Activated CD4-positive, alpha-beta T cell treated with anti-CD3 and anti-CD28 coated beads for 24 hours (primary cell): ENCODE measurements around the gene LTA4H.
"Not testable (repeated sequence)": the region's sequence is repeated elsewhere in the genome, so short reads cannot be mapped to it uniquely, and the experiment has no call there.

Experiments used
- DNase-seq, 2 donors: peaks; one replicate each; pipeline ENCODE4 v3.0.0-alpha.2; 2020; ENCODE audit warnings: low read depth in 2 of 2

Gene LTA4H

GRCh38 chr12:96035283-96036236, at the start of gene LTA4H:
Gene LTA4H, minus strand, starts transcription at chr12:96035587. Its CDS starts 68 bp downstream, at chr12:96035519.
- peak; percentile 93 to 94 for DNase-seq

GRCh38 chr12:96084624-96085023, 49.2 kb upstream of the LTA4H start:
- no peak for DNase-seq

- DNase-seq, result no peak
These were observed 47.8 kb upstream of the LTA4H start for GRCh38 chr12:96083020-96083719.

GRCh38 chr12:96081596-96081995, 46.2 kb upstream of the LTA4H start:
- no peak for DNase-seq

GRCh38 chr12:96078231-96079135, 43.1 kb upstream of the LTA4H start:
- no peak for DNase-seq

GRCh38 chr12:96077081-96077480, 41.7 kb upstream of the LTA4H start:
- DNase-seq, result no peak

- no peak for DNase-seq
These were observed 40.2 kb upstream of the LTA4H start for GRCh38 chr12:96075560-96075959.

- no peak for DNase-seq
These were observed 38.3 kb upstream of the LTA4H start for GRCh38 chr12:96073346-96074330.

DNA sequence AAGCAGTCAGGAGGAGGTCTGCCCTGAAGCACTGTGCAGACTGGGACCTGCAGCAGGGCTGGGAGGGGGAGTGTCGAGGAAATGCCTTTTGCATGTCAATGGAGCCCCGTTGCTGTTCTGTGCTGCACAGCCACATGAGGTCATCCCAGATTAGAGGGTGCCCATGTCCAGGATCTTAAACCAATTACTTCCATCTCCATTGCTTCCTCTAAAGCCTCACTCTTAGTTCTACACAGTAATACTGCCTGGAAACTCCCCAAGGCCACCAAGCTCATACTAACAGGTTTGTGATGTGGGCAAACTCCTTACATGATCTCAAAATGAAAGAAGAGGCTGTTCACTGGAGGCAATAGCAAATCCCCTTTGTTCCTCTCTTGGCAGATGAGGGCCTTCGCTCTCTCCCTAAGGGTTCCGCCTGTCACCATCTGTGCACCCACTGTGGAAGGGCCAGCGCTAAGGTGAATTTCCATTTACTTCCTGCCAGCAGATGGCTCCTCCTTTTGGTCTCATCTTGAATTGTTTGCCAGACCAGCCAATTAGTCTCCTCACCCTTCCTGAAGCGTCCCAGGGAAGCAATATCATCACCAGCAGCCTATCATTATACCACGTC, 35.4 kb upstream of the LTA4H start:
- no peak for DNase-seq

DNA sequence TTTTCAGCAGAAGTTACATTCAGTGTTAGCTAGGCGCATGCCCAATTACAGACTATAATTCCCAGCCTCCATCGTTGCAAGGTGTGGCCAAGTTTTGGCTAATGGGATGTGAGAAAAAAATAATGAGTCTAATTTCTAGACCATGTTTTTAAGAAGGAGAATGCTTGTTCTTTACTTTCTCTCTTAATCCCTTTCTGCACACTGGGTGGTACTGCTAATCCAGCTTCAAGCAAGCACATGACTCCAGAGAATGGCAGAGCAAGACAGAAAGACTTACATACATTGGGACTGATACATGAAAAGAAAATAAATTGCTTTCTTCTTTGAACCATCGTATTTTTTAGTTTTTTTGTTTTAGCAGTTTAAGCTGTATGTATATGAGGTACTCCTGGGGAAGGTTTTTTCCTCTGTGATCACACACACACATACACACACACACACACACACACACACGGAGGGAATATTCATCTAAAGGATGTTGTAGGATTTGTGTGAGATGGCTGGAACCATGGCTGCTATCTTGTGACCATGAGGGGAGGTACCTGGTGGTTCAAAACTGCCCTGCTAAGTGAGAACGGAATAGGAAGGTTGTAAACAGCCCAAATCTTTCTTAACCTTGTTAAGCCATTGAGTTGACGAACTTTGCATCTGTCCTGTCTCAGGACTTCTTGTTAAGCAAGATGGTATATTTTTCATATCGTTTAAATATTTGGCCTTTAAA, 34.3 kb upstream of the LTA4H start:
- no peak for DNase-seq

- no peak for DNase-seq
These were observed 33.2 kb upstream of the LTA4H start for GRCh38 chr12:96068636-96069035.

DNA sequence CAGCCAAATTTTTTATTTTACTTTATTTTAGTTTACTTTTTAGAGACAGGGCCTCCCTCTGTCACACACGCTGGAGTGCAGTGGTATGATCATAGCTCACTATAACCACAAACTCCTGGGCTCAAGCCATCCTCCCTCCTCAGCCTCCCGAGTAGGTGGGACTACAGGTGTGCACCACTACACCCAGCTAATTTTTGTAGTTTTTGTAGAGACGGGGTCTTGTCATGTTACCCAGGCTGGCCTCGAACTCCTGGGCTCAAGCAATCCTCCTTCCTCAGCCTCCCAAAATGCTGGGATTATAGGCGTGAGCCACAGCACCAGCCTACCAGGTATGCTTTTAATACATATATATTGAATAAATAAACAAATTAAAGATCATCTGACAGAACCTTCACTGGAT, 32.7 kb upstream of the LTA4H start:
- no peak for DNase-seq

GRCh38 chr12:96065776-96066175, 30.4 kb upstream of the LTA4H start:
- not testable (repeated sequence) for DNase-seq

GRCh38 chr12:96064966-96065365, 29.6 kb upstream of the LTA4H start:
- no peak for DNase-seq

- DNase-seq, result no peak
These were observed 28.9 kb upstream of the LTA4H start for GRCh38 chr12:96064271-96064670.

- no peak for DNase-seq
These were observed 27.7 kb upstream of the LTA4H start for GRCh38 chr12:96063046-96063445.

GRCh38 chr12:96061864-96062453, 26.6 kb upstream of the LTA4H start:
- DNase-seq, result peak; percentile 63 to 67

- no peak for DNase-seq
These were observed 25.9 kb upstream of the LTA4H start for GRCh38 chr12:96061323-96061722.

DNA sequence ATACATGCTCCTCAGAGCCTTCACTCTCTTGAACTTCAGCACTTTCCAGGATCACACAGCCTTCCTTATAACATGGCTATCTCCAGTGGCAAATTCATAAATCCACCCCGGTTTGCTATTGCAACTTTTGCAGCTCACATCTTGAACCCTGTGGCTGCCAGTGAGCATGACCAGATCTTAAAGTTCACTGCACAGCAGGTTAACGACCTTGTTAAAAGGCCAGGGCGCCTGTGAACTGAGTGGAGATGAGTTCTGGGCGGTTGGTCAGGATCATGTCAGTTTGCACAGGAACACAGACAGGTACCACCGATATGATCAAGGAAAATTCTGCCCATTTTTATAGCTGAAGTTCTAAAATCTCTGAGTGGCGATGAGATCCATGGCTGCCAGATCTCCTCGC, 24.7 kb upstream of the LTA4H start:
- no peak for DNase-seq
